Natural killer cell (primary cell): Measurements from ENCODE around the gene MEAK7. TPM values are rescaled to one million over a fixed set of nuclear protein-coding genes. Genes with fewer than 3 reads are reported as not detected.

Experiments
- ATAC-seq, 3 donors: fragments of 150-1000 bp in 2 of 3; fragments of 200-7000 bp in 1 of 3; cut with Tn5 transposase; 1 replicate in 1 of 3; 2 replicates in 2 of 3; pipeline ENCODE4 v1.10.0; 2021; ENCODE audit warnings: mild to moderate bottlenecking in 2 of 3, moderate library complexity in 2 of 3
- DNase-seq, 2 donors: peaks; one replicate each; pipeline versions ENCODE4 v3.0.0 to v3.0.0-alpha.2; 2013 to 2021; ENCODE audit warnings: mixed read lengths in 1 of 2
- H3K27ac ChIP-seq: one replicate; pipeline ENCODE4 v1.5.1; 2013; ENCODE audit warnings: mild to moderate bottlenecking, low read length
- H3K27me3 ChIP-seq: one replicate; pipeline ENCODE4 v1.6.1; 2013; ENCODE audit warnings: low read length; ENCODE audit not compliant: control insufficient read depth, insufficient read depth
- H3K36me3 ChIP-seq: one replicate; pipeline ENCODE4 v1.6.1; 2013; ENCODE audit warnings: low read length; ENCODE audit not compliant: control insufficient read depth, insufficient read depth
- H3K4me1 ChIP-seq: one replicate; pipeline ENCODE4 v1.6.1; 2013; ENCODE audit warnings: low read length; ENCODE audit not compliant: control insufficient read depth, insufficient read depth
- H3K4me3 ChIP-seq: one replicate; pipeline ENCODE4 v1.5.1; 2013; ENCODE audit warnings: low read length
- H3K9me3 ChIP-seq: one replicate; pipeline ENCODE4 v1.6.1; 2013; ENCODE audit warnings: low read length; ENCODE audit not compliant: control insufficient read depth, insufficient read depth
- H3K27ac Mint-ChIP-seq, 2 donors: one replicate each; pipeline ENCODE4 v1.8.0; 2022; ENCODE audit warnings: mild to moderate bottlenecking in 2 of 2, mixed read lengths in 2 of 2, moderate library complexity in 1 of 2
- H3K27me3 Mint-ChIP-seq, 2 donors: one replicate each; pipeline ENCODE4 v1.8.0; 2022; ENCODE audit warnings: low read depth in 2 of 2, mixed read lengths in 2 of 2
- H3K36me3 Mint-ChIP-seq: one replicate; pipeline ENCODE4 v1.8.0; 2022; ENCODE audit warnings: mixed read lengths
- H3K4me1 Mint-ChIP-seq, 2 donors: one replicate each; pipeline ENCODE4 v1.8.0; 2022; ENCODE audit warnings: mixed read lengths in 2 of 2
- H3K4me3 Mint-ChIP-seq: one replicate; pipeline ENCODE4 v1.8.0; 2022; ENCODE audit warnings: mild to moderate bottlenecking, moderate library complexity, mixed read lengths
- H3K9me3 Mint-ChIP-seq, 2 donors: one replicate each; pipeline ENCODE4 v1.8.0; 2022; ENCODE audit warnings: mixed read lengths in 2 of 2
- CTCF ChIP-seq: fragments of 200-600 bp; IDR thresholded peaks from one replicate; pipeline ENCODE4 v1.8.0; 2022; ENCODE audit warnings: antibody characterized with exemption
- WGBS: methylation state at CpG from one replicate; pipeline ENCODE4 v1.1.7; 2013; ENCODE audit warnings: missing lambda C conversion rate; ENCODE audit not compliant: insufficient coverage; 5-methylcytosine and 5-hydroxymethylcytosine counted together
- intact Hi-C: fragments of 100-400 bp; cut with micrococcal nuclease; formaldehyde crosslinking; loops from one replicate; pipeline ENCODE4 v1.14.2; 2022
- total RNA-seq, 4 donors: library from RNA; stranded (reverse); fragments of 120-200 nt in 1 of 4; gene quantifications; one replicate each; pipeline versions ENCODE4 v1.2.3 to v1.2.4, GENCODE V29; 2013 to 2022

Gene MEAK7
- total RNA-seq, 3 donors from 2014 or later (not counting 1 experiment from before 2014, with no cell fraction given), result 4.8 to 8.5 (median 4.8) TPM

GRCh38 chr16:84486551-84487235 is 17.8 kb downstream of the MEAK7 start:
- no peak overlapping the region for H3K4me3 ChIP-seq
- ATAC-seq (no peak), DNase-seq (no peak)
- no peaks in the 10 kb centered on the region for H3K9me3 ChIP-seq
- WGBS, result 92% methylated on average over 15 of the region's 17 CpGs
- no peaks in the 10 kb centered on the region for H3K4me1 ChIP-seq
- no peaks in the 10 kb centered on the region for H3K27me3 ChIP-seq
- H3K9me3 Mint-ChIP-seq, result no peaks in the 10 kb centered on the region
- intact Hi-C loops, result no loop called here
- no peaks in the 10 kb centered on the region for H3K27me3 Mint-ChIP-seq
- no peaks in the 10 kb centered on the region for H3K36me3 ChIP-seq
- no peak overlapping the region for H3K27ac Mint-ChIP-seq
- H3K27ac ChIP-seq, result no peak overlapping the region
- H3K36me3 Mint-ChIP-seq, result no peaks in the 10 kb centered on the region
- TF ChIP-seq CTCF, result no peak
- H3K4me1 Mint-ChIP-seq, result peaks cover 4 to 8% of the 10 kb centered on the region in 2 donors
- no peak overlapping the region for H3K4me3 Mint-ChIP-seq

GRCh38 chr16:84486126-84486525 is 18.3 kb downstream of the MEAK7 start:
- H3K36me3 Mint-ChIP-seq, result no peaks in the 10 kb centered on the region

GRCh38 chr16:84485255-84486010 is 19.0 kb downstream of the MEAK7 start:
- Mint-ChIP-seq H3K27me3 (no peaks in the 10 kb centered on the region), H3K27ac (no peak overlapping the region), H3K36me3 (no peaks in the 10 kb centered on the region), H3K4me1 (peaks cover 4 to 8% of the 10 kb centered on the region in 2 donors), H3K4me3 (no peak overlapping the region), H3K9me3 (no peaks in the 10 kb centered on the region)
- DNase-seq (no peak), ATAC-seq (no peak)
- no peak overlapping the region for H3K27ac ChIP-seq
- no peaks in the 10 kb centered on the region for H3K36me3 ChIP-seq
- no peaks in the 10 kb centered on the region for H3K9me3 ChIP-seq
- no peaks in the 10 kb centered on the region for H3K27me3 ChIP-seq
- H3K4me3 ChIP-seq, result no peak overlapping the region
- H3K4me1 ChIP-seq, result no peaks in the 10 kb centered on the region
- no peak for TF ChIP-seq CTCF
- 93% methylated on average over 16 of the region's 16 CpGs for WGBS
- intact Hi-C loops, result no loop called here

More at GRCh38 chr16:84486126-84486525, 18.3 kb downstream of the MEAK7 start:
- no peaks in the 10 kb centered on the region for H3K9me3 Mint-ChIP-seq
- Histone ChIP-seq H3K4me1 (no peaks in the 10 kb centered on the region), H3K9me3 (no peaks in the 10 kb centered on the region), H3K36me3 (no peaks in the 10 kb centered on the region), H3K27me3 (no peaks in the 10 kb centered on the region), H3K4me3 (no peak overlapping the region), H3K27ac (no peak overlapping the region)
- H3K4me3 Mint-ChIP-seq, result no peak overlapping the region
- TF ChIP-seq CTCF, result no peak
- H3K4me1 Mint-ChIP-seq, result peaks cover 4 to 8% of the 10 kb centered on the region in 2 donors
- ATAC-seq, result no peak
- H3K27me3 Mint-ChIP-seq, result no peaks in the 10 kb centered on the region
- 92% methylated on average over 14 of the region's 14 CpGs for WGBS
- H3K27ac Mint-ChIP-seq, result no peak overlapping the region
- no peak for DNase-seq
- intact Hi-C loops, result no loop called here
